HG03097 (cell line): ENCODE results near the gene HEMGN.
A peak's percentile ranks its signal among the peaks of the same experiment; 100 is the strongest.

ENCODE experiments used
- ATAC-seq: cut with Tn5 transposase; IDR thresholded peaks from one replicate; pipeline ENCODE4 v1.9.1; 2021; ENCODE audit not compliant: unreplicated experiment, low FRiP score

Gene HEMGN

DNA sequence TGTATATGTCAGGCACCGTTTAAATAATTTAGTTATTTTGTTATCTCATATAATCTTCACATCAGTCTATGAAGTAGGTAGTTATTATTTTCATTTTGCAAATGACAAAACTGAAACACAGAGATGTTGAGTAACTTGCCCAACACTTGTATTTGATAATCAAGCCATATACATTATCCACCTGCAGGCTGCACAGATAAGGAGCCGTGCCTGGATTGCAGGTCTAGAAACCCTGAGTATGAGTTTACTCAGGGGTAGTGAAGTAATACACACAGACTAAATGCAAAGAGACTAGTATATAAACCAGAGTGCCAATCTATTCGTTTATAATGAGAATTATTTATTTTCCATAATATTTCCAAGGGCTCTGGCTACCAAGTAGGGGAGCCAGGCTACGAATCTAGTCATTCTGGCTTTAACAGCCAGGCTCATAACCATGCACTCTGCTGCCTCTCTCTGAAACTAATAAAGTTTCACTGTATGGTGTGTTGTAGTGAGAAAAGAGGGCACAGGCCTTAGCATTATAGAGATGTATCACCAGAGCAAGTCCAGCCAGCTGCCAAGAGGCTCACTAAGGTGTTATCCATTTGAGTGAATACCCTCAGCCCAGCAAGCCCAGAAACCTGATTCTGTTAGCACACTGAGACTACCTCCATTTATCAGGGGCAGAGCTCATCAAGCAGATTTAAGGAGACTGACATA is 4.5 kb downstream of the HEMGN start:
- ATAC-seq: no peak

DNA sequence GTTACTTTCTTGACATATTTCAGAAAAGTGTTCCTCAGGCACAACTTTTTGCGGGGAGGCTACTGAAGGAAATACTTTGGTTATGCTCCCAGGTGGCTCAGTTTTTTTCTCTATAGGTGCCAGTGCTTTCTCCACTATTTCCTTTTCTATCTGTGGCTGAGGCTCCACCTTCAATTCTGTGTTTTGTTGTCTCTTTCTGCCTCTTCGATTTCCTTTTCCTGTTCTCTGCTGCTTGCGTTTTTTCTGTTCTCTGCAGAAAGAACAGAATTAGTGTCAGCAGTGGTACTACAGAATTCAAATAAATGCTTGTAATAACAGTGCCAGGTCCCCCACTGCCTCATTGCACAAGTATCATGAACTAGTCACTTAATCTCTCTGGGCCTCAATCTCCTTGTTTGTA is 7.0 kb downstream of the HEMGN start:
- no peak for ATAC-seq

- ATAC-seq: no peak
Observed at GRCh38 chr9:97928986-97929604, 8.9 kb downstream of the HEMGN start.

GRCh38 chr9:97925497-97926334 is 12.3 kb downstream of the HEMGN start:
- no peak for ATAC-seq

- no peak for ATAC-seq
Observed at GRCh38 chr9:97924386-97924785, 13.6 kb downstream of the HEMGN start.

DNA sequence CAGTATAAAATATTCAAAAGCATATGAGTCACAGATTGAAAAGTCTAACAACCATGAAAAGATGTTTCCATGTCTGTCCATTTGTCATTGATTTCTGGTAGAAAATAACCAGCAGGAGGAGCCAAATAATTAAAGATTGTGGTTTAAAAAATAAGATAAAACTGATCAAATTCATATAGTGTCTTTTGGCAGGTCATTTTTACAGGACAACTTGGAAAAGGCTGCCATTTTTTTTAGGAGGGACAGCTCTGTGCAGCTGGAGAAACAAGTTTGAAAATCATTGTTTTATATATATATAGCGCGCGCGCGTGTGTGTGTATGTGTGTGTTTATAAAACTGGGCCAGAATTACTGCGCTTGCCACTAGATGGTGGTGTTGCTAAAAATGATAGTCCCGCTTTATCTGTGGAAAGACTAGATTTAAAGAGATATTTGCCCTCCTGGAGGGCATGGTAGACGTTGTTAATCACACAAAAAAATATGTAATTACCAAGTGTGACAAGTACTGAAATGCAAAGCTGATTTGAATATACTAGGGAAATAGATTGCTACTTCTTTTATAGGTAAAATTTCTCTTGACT is 14.4 kb downstream of the HEMGN start:
- no peak for ATAC-seq

GRCh38 chr9:97921959-97922724 is 15.8 kb downstream of the HEMGN start, which contains the start of gene TRMO:
Gene TRMO, minus strand, starts transcription at chr9:97922500. Its CDS starts 7 bp downstream, at chr9:97922493.
- ATAC-seq: peak; percentile 84

DNA sequence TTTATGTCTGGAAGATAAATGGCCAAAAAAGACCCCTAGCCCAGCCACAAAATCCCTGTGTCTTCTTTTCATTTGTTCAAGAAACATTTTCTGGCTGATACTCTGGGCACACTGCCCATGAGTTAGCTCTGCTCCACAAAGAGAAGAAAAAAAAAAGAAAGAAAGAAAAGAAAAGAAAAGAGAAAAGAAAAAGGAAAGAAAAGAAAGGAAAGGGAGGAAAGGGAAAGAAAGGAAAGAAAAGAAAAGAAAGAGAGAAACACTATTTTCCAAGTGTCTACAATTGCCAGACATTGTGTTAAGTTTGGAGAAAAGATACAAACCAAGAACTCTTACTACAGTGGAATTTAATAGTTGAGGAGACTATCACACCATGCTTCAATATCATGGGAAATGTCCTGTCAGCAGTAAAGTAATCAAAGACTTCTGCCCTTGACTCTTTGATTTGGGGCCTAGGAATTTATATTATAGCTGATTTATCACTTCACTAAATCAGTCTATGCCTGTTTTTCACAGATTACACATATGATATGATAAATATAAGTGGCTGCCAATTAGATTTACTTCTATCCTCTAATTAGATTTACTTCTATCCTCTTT is 18.7 kb downstream of the HEMGN start:
- no peak for ATAC-seq

GRCh38 chr9:97918611-97919010 is 19.4 kb downstream of the HEMGN start:
- no peak for ATAC-seq

DNA sequence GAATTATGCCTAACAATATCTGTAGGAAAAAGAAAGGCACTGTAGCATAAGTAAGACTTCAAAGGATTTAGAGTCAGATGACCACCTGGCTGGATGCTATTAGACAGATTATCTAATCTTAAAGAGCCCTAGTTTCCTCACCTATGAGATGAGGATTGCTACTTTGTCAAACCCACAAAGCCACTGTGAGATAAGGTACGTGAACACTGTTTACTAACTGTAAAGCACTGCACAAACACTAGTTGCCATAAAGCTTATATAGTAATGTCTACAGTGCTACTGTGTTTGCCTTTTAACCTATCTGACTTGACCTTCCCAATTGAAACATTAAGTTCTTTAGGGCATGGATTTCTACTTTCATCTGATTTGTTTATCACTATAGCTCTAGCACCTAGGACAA is 26.0 kb downstream of the HEMGN start:
- ATAC-seq: no peak

DNA sequence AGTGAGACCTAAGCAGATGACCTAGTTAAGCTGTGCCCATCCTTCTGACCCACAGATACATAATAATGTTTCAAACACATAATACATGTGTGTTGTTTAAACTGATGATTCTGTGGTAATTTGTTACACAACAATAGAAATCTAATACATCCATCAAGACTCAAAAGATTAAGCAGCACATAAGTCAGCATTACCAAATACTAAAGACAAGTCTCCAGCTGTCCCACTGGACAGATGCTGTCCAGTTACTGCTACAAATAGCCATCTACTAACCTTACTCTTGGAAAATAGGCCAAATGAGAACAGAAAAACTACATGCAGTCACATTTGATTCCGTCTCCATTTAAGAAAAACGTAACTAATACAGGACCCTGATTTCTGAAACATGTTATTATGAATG is 26.4 kb downstream of the HEMGN start:
- no peak for ATAC-seq

- no peak for ATAC-seq
Observed at GRCh38 chr9:97910357-97910756, 27.6 kb downstream of the HEMGN start.

- ATAC-seq: no peak
Observed at GRCh38 chr9:97908705-97909104, 29.3 kb downstream of the HEMGN start.

DNA sequence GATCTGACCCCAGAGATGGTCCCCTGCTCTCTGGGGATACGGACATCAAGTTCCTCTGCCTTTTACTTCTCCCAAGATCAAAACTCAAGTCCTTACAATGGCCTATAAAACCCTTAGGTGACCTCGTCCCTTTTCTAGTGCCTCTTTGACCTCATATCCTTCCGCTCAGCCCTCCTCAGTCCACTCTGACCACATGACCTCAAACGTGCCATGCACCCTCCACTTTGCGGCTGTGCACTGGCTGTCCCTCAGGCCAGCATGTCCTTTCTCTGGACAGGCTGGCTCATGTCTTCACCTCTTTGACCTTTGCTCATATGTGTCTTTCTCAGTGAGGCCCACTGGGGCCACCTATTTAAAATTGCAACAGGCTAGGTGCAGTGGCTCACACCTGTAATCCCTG is 30.3 kb downstream of the HEMGN start:
- ATAC-seq: no peak

DNA sequence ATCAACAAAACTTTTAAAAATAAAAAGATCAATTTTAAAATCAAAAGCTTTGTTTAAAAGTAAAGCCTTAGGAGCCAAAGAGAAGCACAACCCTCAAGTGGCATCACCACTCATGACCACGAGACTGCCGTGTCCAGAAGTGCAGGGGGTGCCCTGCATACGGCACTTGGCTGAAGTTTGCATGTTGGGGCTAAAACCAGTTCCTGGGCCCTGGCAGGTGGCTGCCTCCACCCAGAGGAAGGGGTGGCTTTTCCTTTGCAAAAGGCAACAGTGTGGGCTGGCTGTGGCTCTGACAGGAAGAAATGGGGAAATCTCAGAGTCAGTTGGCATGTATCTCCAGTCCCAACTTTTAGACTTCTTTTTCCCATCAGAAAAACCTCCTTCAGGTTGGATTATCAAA is 30.9 kb downstream of the HEMGN start:
- no peak for ATAC-seq

DNA sequence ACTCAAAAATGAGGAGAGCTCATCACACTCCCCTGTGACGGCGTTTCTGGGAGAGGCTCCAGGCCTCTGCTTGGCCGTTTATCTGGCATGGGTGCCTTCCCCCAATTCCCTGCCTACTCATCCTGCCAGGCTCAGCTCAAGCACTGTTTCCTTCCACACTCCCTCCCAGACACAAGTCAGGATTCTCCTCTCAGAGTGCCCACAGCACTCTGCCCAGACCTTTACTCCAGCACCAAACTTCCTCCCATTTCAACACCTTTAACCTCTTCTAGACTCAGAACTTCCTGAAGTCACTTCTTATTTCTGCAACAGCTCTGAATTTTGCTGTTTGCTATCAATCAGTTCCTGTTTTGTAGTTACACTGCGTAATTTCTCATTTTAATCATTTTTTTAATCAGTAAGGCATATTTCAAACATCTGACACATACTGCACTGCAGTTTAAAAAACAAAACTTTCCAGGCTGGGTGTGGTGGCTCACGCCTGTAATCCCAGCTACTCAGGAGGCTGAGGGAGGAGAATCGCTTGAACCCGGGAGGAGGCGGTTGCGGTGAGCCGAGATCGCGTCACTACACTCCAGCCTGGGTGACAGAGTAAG is 31.6 kb downstream of the HEMGN start:
- no peak for ATAC-seq

DNA sequence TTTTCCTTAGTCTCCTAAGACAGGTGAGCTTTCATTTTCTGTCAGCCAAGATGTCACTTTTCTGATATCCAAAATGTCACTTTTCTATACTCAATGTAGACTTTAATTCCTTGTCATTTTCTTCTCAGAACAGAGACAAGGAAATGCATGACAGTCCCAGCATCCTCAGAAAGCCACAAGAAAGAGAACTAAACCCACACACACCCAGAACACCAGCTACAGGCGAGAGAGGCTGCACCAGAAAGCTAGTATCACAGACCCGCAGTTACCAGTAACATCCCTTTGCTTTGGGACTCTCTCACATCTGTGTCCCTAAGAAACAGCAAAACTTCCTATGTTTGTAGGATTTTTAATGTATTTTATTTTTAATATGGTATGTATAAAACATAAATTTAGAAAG is 32.7 kb downstream of the HEMGN start:
- no peak for ATAC-seq

DNA sequence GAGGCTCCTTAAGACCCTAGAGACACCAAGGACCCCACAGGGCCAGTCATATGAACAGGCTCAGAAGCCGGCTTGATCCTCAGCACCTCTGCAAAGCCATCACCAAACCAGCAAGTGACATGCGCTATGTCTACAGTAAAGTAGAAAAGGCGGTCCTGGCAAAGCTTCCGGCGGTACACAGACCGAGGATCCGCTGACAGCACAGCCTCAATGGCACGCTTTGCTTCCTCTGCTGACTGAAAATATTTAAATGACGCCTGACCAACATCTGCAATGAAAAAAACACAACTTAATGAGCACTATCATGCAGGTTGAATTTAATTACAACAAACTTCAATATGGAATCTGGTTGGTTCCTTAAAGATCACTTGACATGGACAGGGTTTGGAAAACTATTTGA is 33.2 kb downstream of the HEMGN start:
- ATAC-seq: no peak

- no peak for ATAC-seq
Observed at GRCh38 chr9:97903177-97903576, 34.8 kb downstream of the HEMGN start.
